IMR-90 (cell line): Measurements from ENCODE around the gene NUBP2. TPM values are rescaled to one million over a fixed set of nuclear protein-coding genes. Genes with fewer than 3 reads are reported as not detected.

Experiments used
- ATAC-seq: fragments of 200-7000 bp; cut with Tn5 transposase; 2 replicates; pipeline ENCODE4 v1.9.1; 2020; ENCODE audit warnings: low read depth, mild to moderate bottlenecking, moderate library complexity
- BruUV-seq: library from RNA; stranded (reverse); fragments of 400-500 nt; replicated peaks from 2 replicates; lab custom pipeline; 2021; lab: Mats Ljungman, UMichigan
- CTCF ChIA-PET: fragments of 300-600 bp; formaldehyde crosslinking; extraction: SDS; loops from one replicate; lab custom pipeline; 2021; ENCODE audit warnings: antibody characterized with exemption; lab: Yijun Ruan, JAX
- POLR2A ChIA-PET: fragments of 300-600 bp; sonication (Branson Sonifier 250); formaldehyde crosslinking; loops from one replicate; lab custom pipeline; 2022; ENCODE audit warnings: antibody characterized with exemption; ENCODE audit not compliant: unreplicated experiment; lab: Charles Lee
- DNase-seq: peaks from one replicate; pipeline ENCODE4 v3.0.0; 2013
- H2AFZ ChIP-seq: replicated peaks from 2 replicates; pipeline ENCODE3; 2013; ENCODE audit warnings: low read length, mild to moderate bottlenecking; ENCODE audit not compliant: poor library complexity
- H2AK5ac ChIP-seq: 2 replicates; pipeline ENCODE4 v1.6.1; 2013; ENCODE audit warnings: low read depth, low read length, inconsistent platforms
- H2AK9ac ChIP-seq: replicated peaks from 2 replicates; pipeline ENCODE3; 2013; ENCODE audit warnings: mild to moderate bottlenecking, low read depth, low read length, moderate library complexity; ENCODE audit not compliant: poor library complexity
- H2BK120ac ChIP-seq: 2 replicates; pipeline ENCODE4 v1.6.1; 2013; ENCODE audit warnings: low read depth, low read length, inconsistent platforms
- H2BK15ac ChIP-seq: 3 replicates; pipeline ENCODE4 v1.6.1; 2013; ENCODE audit warnings: low read depth, low read length, inconsistent platforms
- H2BK20ac ChIP-seq: 2 replicates; pipeline ENCODE4 v1.6.1; 2013; ENCODE audit warnings: low read depth, mild to moderate bottlenecking, inconsistent platforms, low read length, moderate library complexity
- H2BK5ac ChIP-seq: 2 replicates; pipeline ENCODE4 v1.6.1; 2013; ENCODE audit warnings: mild to moderate bottlenecking, low read depth, low read length, inconsistent platforms; ENCODE audit not compliant: poor library complexity, severe bottlenecking
- H3K14ac ChIP-seq: replicated peaks from 2 replicates; pipeline ENCODE4 v1.6.1; 2013; ENCODE audit warnings: low read depth, low read length, inconsistent platforms
- H3K18ac ChIP-seq: 2 replicates; pipeline ENCODE4 v1.6.1; 2013; ENCODE audit warnings: low read depth, low read length, control low read depth
- H3K23ac ChIP-seq: 2 replicates; pipeline ENCODE4 v1.6.1; 2013; ENCODE audit warnings: low read depth, low read length, inconsistent platforms
- H3K27ac ChIP-seq: 2 replicates; pipeline ENCODE4 v1.5.1; 2013; ENCODE audit warnings: mild to moderate bottlenecking, control low read depth, low read length; ENCODE audit not compliant: insufficient read depth
- H3K27me3 ChIP-seq: 2 replicates; pipeline ENCODE4 v1.6.1; 2013; ENCODE audit warnings: low read length; ENCODE audit not compliant: control insufficient read depth, insufficient read depth
- H3K36me3 ChIP-seq: 2 replicates; pipeline ENCODE4 v1.6.1; 2013; ENCODE audit warnings: low read length, mixed read lengths; ENCODE audit not compliant: control insufficient read depth, insufficient read depth
- H3K4ac ChIP-seq: 2 replicates; pipeline ENCODE4 v1.6.1; 2013; ENCODE audit warnings: low read depth, low read length, inconsistent platforms
- H3K4me1 ChIP-seq: 2 replicates; pipeline ENCODE4 v1.6.1; 2013; ENCODE audit warnings: low read length, mixed read lengths; ENCODE audit not compliant: control insufficient read depth, insufficient read depth
- H3K4me2 ChIP-seq: 2 replicates; pipeline ENCODE4 v1.6.1; 2013; ENCODE audit warnings: low read depth, mild to moderate bottlenecking, control low read depth, low read length, moderate library complexity
- H3K4me3 ChIP-seq: 2 replicates; pipeline ENCODE4 v1.5.1; 2013; ENCODE audit warnings: low read depth, mild to moderate bottlenecking, control low read depth, low read length, moderate library complexity; ENCODE audit not compliant: insufficient read depth
- H3K56ac ChIP-seq: 2 replicates; pipeline ENCODE4 v1.6.1; 2013; ENCODE audit warnings: low read length, inconsistent platforms; ENCODE audit not compliant: insufficient read depth; ENCODE audit errors: extremely low read depth
- H3K79me1 ChIP-seq, 2 experiments: 2 replicates each; pipeline ENCODE4 v1.6.1; 2013; ENCODE audit warnings: low read length in 2 of 2, inconsistent platforms in 1 of 2, low read depth in 1 of 2
- H3K9ac ChIP-seq: 2 replicates; pipeline ENCODE4 v1.6.1; 2013; ENCODE audit warnings: low read depth, low read length, control low read depth
- H3K9me1 ChIP-seq: 2 replicates; pipeline ENCODE4 v1.6.1; 2013; ENCODE audit warnings: low read length, inconsistent platforms; ENCODE audit not compliant: insufficient read depth
- H3K9me3 ChIP-seq: 2 replicates; pipeline ENCODE4 v1.6.1; 2013; ENCODE audit warnings: low read length; ENCODE audit not compliant: control insufficient read depth, insufficient read depth
- H4K20me1 ChIP-seq: 2 replicates; pipeline ENCODE4 v1.6.1; 2013; ENCODE audit warnings: low read length, inconsistent platforms; ENCODE audit not compliant: insufficient read depth
- H4K5ac ChIP-seq: 2 replicates; pipeline ENCODE4 v1.6.1; 2013; ENCODE audit warnings: mild to moderate bottlenecking, low read depth, low read length, control low read depth
- H4K8ac ChIP-seq, 2 experiments: 2 replicates each; pipeline ENCODE4 v1.6.1; 2013; ENCODE audit warnings: low read depth in 2 of 2, low read length in 2 of 2, control low read depth in 1 of 2, inconsistent platforms in 1 of 2
- H4K91ac ChIP-seq: 2 replicates; pipeline ENCODE4 v1.6.1; 2013; ENCODE audit warnings: low read depth, low read length, inconsistent platforms; ENCODE audit not compliant: insufficient read depth
- BHLHE40 ChIP-seq: fragments of 150-350 bp; IDR thresholded peaks from 2 replicates; pipeline ENCODE4 v1.6.1; 2016; ENCODE audit warnings: mild to moderate bottlenecking, low read depth, low read length
- CEBPB ChIP-seq: IDR thresholded peaks from 2 replicates; pipeline ENCODE4 v1.6.1; 2012; ENCODE audit warnings: low read depth, low read length, improper control_type of control experiment
- FOS ChIP-seq: fragments of 150-350 bp; IDR thresholded peaks from 2 replicates; pipeline ENCODE4 v1.6.1; 2016; ENCODE audit warnings: low read depth, low read length
- MAZ ChIP-seq: IDR thresholded peaks from 2 replicates; pipeline ENCODE4 v1.6.1; 2012; ENCODE audit warnings: low read depth, mild to moderate bottlenecking, low read length, improper control_type of control experiment, moderate library complexity, borderline replicate concordance
- MXI1 ChIP-seq: IDR thresholded peaks from 2 replicates; pipeline ENCODE4 v1.6.1; 2012; ENCODE audit warnings: low read depth, mild to moderate bottlenecking, low read length, moderate library complexity, borderline replicate concordance
- NFE2L2 ChIP-seq: fragments of 150-350 bp; IDR thresholded peaks from 2 replicates; pipeline ENCODE4 v1.6.1; 2016; ENCODE audit warnings: low read depth, mild to moderate bottlenecking, low read length
- POLR2A ChIP-seq: IDR thresholded peaks from 2 replicates; pipeline ENCODE4 v1.6.1; 2012; ENCODE audit warnings: mild to moderate bottlenecking, low read depth, low read length
- RAD21 ChIP-seq: IDR thresholded peaks from 2 replicates; pipeline ENCODE4 v1.6.1; 2012; ENCODE audit warnings: low read length, improper control_type of control experiment
- RFX5 ChIP-seq: IDR thresholded peaks from 2 replicates; pipeline ENCODE4 v1.8.0; 2012; ENCODE audit warnings: low read depth, mild to moderate bottlenecking, low read length, moderate library complexity
- SMC3 ChIP-seq: fragments of 150-350 bp; IDR thresholded peaks from 2 replicates; pipeline ENCODE4 v1.6.1; 2016; ENCODE audit warnings: low read depth, mild to moderate bottlenecking, antibody characterized with exemption, low read length, moderate library complexity
- WGBS, 2 experiments: methylation state at CpG; one replicate each; pipeline versions ENCODE4 v1.1.5 to v1.1.7; 2013; ENCODE audit warnings: missing lambda C conversion rate in 2 of 2; ENCODE audit not compliant: insufficient read length in 1 of 2; ENCODE audit errors: extremely low coverage in 2 of 2; 5-methylcytosine and 5-hydroxymethylcytosine counted together
- dilution Hi-C: fragments of 300-500 bp; cut with HindIII; formaldehyde crosslinking; loops from one replicate; pipeline ENCODE4 v1.14.3; 2018; ENCODE audit warnings: low sequenced_read_pairs; ENCODE audit not compliant: unreplicated experiment
- in situ Hi-C: fragments of 300-500 bp; cut with MboI; formaldehyde crosslinking; loops from 3 replicates; pipeline ENCODE4 v1.14.3; 2019; ENCODE audit warnings: low sequenced_read_pairs, inconsistent platforms, mixed read lengths
- intact Hi-C: fragments of 100-400 bp; cut with micrococcal nuclease; formaldehyde crosslinking; loops from 2 replicates; pipeline ENCODE4 v1.10.0; 2022
- polyA plus RNA-seq, 3 experiments: library from polyadenylated mRNA; depleted of rRNA; stranded (reverse); fragments of >200 nt; gene quantifications; 2 replicates each; pipeline ENCODE4 v1.2.3, GENCODE V29; 2012; ENCODE audit warnings: low replicate concordance in 1 of 3
- total RNA-seq: library from RNA; depleted of rRNA; stranded (reverse); fragments of >200 nt; gene quantifications from 2 replicates; pipeline ENCODE4 v1.2.3, GENCODE V29; 2012
- TF ChIP-seq, protein P1 (sequence below): conservative IDR thresholded peaks from 2 replicates; pipeline ENCODE4 v1.5.1; 2012; ENCODE audit warnings: mild to moderate bottlenecking, low read depth, low read length, improper control_type of control experiment
- TF ChIP-seq, protein P2 (sequence below): fragments of 150-350 bp; IDR thresholded peaks from 2 replicates; pipeline ENCODE4 v1.6.1; 2016; ENCODE audit warnings: low read depth, mild to moderate bottlenecking, low read length, moderate library complexity, borderline replicate concordance

NUBP2 gene
- total and polyA plus RNA-seq, 2 of the 4 experiments (the other 2 are of a cell fraction), result 62.6 to 131 TPM

DNA sequence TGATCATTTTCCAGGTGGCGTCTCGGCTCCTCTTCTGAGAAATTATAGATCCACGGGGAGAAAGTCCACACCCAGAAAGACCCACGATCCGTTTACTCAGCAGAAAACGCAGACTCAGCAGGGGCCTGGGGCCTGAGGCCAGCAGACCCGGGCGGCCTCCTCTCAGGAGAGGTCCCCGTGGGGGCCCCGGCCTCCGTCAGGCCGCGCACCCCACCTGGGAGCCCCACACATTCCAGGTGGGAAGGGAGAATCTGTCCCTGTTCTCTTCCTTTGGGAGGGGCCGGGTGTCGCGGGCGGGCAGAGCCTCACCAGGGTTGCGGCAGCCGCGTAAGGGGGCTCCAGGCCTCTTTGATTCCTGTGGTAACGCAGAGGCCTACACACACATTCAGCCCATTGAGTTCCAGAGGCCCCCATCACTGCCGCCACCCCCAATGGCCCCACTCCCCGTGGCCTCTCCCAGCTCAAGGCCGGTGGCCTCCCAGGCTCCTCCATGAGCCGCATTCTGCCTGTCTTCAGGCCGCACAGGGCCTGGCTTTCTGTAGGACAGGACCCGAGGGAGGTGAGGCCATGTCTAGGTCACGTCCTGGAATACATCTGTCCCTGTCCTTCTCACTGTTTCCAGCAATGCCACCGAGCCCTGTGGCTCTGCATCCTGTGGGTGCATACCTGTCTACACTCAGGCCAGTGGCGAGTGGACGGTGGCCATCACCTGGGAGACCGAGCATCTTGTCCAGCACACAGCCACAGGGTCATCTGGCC, 12.3 kb downstream of the NUBP2 start:
- H3K4me3 ChIP-seq, result no peak overlapping the region
- BruUV-seq, result no TSS peak
- TF ChIP-seq MAZ (no peak), SMC3 (no peak), RFX5 (no peak), FOS (no peak), POLR2A (no peak), CEBPB (no peak), RAD21 (no peak), MXI1 (no peak), NFE2L2 (no peak), BHLHE40 (no peak)
- TF ChIP-seq, protein P1, sequence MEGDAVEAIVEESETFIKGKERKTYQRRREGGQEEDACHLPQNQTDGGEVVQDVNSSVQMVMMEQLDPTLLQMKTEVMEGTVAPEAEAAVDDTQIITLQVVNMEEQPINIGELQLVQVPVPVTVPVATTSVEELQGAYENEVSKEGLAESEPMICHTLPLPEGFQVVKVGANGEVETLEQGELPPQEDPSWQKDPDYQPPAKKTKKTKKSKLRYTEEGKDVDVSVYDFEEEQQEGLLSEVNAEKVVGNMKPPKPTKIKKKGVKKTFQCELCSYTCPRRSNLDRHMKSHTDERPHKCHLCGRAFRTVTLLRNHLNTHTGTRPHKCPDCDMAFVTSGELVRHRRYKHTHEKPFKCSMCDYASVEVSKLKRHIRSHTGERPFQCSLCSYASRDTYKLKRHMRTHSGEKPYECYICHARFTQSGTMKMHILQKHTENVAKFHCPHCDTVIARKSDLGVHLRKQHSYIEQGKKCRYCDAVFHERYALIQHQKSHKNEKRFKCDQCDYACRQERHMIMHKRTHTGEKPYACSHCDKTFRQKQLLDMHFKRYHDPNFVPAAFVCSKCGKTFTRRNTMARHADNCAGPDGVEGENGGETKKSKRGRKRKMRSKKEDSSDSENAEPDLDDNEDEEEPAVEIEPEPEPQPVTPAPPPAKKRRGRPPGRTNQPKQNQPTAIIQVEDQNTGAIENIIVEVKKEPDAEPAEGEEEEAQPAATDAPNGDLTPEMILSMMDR, result no peak
- TF ChIP-seq, protein P2, sequence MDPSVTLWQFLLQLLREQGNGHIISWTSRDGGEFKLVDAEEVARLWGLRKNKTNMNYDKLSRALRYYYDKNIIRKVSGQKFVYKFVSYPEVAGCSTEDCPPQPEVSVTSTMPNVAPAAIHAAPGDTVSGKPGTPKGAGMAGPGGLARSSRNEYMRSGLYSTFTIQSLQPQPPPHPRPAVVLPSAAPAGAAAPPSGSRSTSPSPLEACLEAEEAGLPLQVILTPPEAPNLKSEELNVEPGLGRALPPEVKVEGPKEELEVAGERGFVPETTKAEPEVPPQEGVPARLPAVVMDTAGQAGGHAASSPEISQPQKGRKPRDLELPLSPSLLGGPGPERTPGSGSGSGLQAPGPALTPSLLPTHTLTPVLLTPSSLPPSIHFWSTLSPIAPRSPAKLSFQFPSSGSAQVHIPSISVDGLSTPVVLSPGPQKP, result no peak
- ChIA-PET POLR2A (no interaction called here), CTCF (no interaction called here)
- H4K20me1 ChIP-seq, result no peaks in the 10 kb centered on the region
- no peak overlapping the region for H3K56ac ChIP-seq
- H3K9me3 ChIP-seq, result peaks cover 5% of the 10 kb centered on the region; the same call in 1 of the 2 replicates
- peaks cover 12% of the 10 kb centered on the region; the same call in 1 of the 2 replicates for H3K36me3 ChIP-seq
- H3K23ac ChIP-seq, result no peak overlapping the region
- 97% methylated on average over 7 of the region's 32 CpGs; no CpG with 5 or more reads in 1 of the 2 experiments for WGBS, 2 experiments
- no peak overlapping the region for H4K5ac ChIP-seq
- H3K27ac ChIP-seq, result no peak overlapping the region
- H3K4me2 ChIP-seq, result no peak overlapping the region
- peak overlapping the region; percentile 61 for H2AK9ac ChIP-seq
- H4K91ac ChIP-seq, result no peak overlapping the region
- no peak overlapping the region for H2AK5ac ChIP-seq
- H4K8ac ChIP-seq, result no peak overlapping the region
- peak overlapping the region; percentile 51 for H2AFZ ChIP-seq
- H3K4me1 ChIP-seq, result no peaks in the 10 kb centered on the region
- no peaks in the 10 kb centered on the region for H3K27me3 ChIP-seq
- no peaks in the 10 kb centered on the region for H3K79me1 ChIP-seq
- H2BK120ac ChIP-seq, result no peak overlapping the region
- H3K18ac ChIP-seq, result no peak overlapping the region
- H2BK20ac ChIP-seq, result no peak overlapping the region
- no peak for DNase-seq
- no peak overlapping the region for H3K14ac ChIP-seq
- in situ Hi-C loops, result no loop called here
- H3K4ac ChIP-seq, result no peak overlapping the region
- no peak for ATAC-seq
- no peak overlapping the region for H2BK15ac ChIP-seq
- 0 out of 2 replicates have a peak, but pooled peaks cover 2% of the 10 kb centered on the region for H3K9me1 ChIP-seq
- H2BK5ac ChIP-seq, result no peak overlapping the region
- dilution Hi-C loops, result no loop called here
- intact Hi-C loops, result no loop called here
- no peak overlapping the region for H3K9ac ChIP-seq
